K562 (cell line): ENCODE measurements around the gene RIN3. TPM values are rescaled to one million over a fixed set of nuclear protein-coding genes. Genes with fewer than 3 reads are reported as not detected.

ENCODE experiments used
- ATAC-seq: fragments of 200-7000 bp; cut with Tn5 transposase; 3 replicates; pipeline ENCODE4 v1.9.1; 2020; ENCODE audit warnings: moderate library complexity
- BruUV-seq: library from RNA; stranded (reverse); fragments of 400-500 nt; replicated peaks from 2 replicates; lab custom pipeline; 2021; lab: Mats Ljungman, UMichigan
- CTCF ChIA-PET: fragments of 300-600 bp; formaldehyde crosslinking; extraction: SDS; loops from one replicate; lab custom pipeline; 2021; ENCODE audit warnings: low intra/inter-chr PET ratio; lab: Yijun Ruan, JAX
- POLR2A ChIA-PET: fragments of 300-600, 350-650 bp; sonication (Branson Sonifier 250); formaldehyde crosslinking; extraction: SDS; loops from one replicate; lab custom pipeline; 2021; ENCODE audit warnings: antibody characterized with exemption, inconsistent platforms; lab: Yijun Ruan, JAX
- DNase-seq, 4 experiments: peaks; one replicate each; pipeline versions ENCODE4 v3.0.0 to v3.0.0-alpha.2; 2011 to 2018; ENCODE audit warnings: low spot score in 3 of 4, mixed read lengths in 3 of 4; ENCODE audit errors: extremely low read depth in 1 of 4
- FAIRE-seq: peaks from 2 replicates; lab custom pipeline; 2011; peaks lifted over from hg19 to GRCh38; lab: Jason Lieb, UNC
- H2AFZ ChIP-seq: 2 replicates; pipeline ENCODE4 v1.6.0; 2011; ENCODE audit warnings: low read depth, low read length, control low read depth, inconsistent platforms
- H3K27ac ChIP-seq: fragments of 200-600 bp; 3 replicates; pipeline ENCODE4 v1.8.0; 2011; ENCODE audit warnings: low read depth, mild to moderate bottlenecking, control low read depth, inconsistent platforms, low read length, moderate library complexity, mixed read lengths; ENCODE audit errors: extremely low read depth
- H3K27me3 ChIP-seq, 2 experiments: fragments of 300-600 bp in 1 of 2; 2 replicates in 1 of 2; 3 replicates in 1 of 2; pipeline versions ENCODE4 v1.6.0 to v1.8.0; 2011; ENCODE audit warnings: inconsistent platforms in 2 of 2, low read length in 2 of 2, mild to moderate bottlenecking in 1 of 2, mixed read lengths in 1 of 2, moderate library complexity in 1 of 2; ENCODE audit not compliant: control insufficient read depth in 2 of 2, insufficient read depth in 2 of 2
- H3K36me3 ChIP-seq: fragments of 300-600 bp; 3 replicates; pipeline ENCODE4 v1.8.0; 2011; ENCODE audit warnings: mild to moderate bottlenecking, low read length, inconsistent platforms; ENCODE audit not compliant: control insufficient read depth, insufficient read depth
- H3K4me1 ChIP-seq, 2 experiments: fragments of 200-600 bp in 1 of 2; replicated peaks in 1 of 2; 2 replicates in 1 of 2; 3 replicates in 1 of 2; pipeline versions ENCODE4 v1.5.1 to v1.8.0; 2011; ENCODE audit warnings: inconsistent platforms in 2 of 2, low read length in 2 of 2, mild to moderate bottlenecking in 1 of 2, mixed read lengths in 1 of 2, moderate library complexity in 1 of 2; ENCODE audit not compliant: control insufficient read depth in 2 of 2, insufficient read depth in 2 of 2
- H3K4me2 ChIP-seq: 2 replicates; pipeline ENCODE4 v1.6.1; 2011; ENCODE audit warnings: low read length, control low read depth, inconsistent platforms, mixed read lengths; ENCODE audit not compliant: insufficient read depth
- H3K4me3 ChIP-seq: fragments of 200-600 bp; sonication (generic), shearing (Covaris generic); 2 replicates; pipeline ENCODE4 v1.5.1; 2016; ENCODE audit warnings: control low read depth, inconsistent platforms
- H3K79me2 ChIP-seq: fragments of 200-600 bp; 3 replicates; pipeline ENCODE4 v1.8.0; 2011; ENCODE audit warnings: low read length, inconsistent platforms; ENCODE audit not compliant: control insufficient read depth, insufficient read depth
- H3K9ac ChIP-seq, 2 experiments: 2 replicates each; pipeline versions ENCODE4 v1.6.0 to v1.6.1; 2011; ENCODE audit warnings: low read depth in 2 of 2, low read length in 2 of 2, control low read depth in 1 of 2, inconsistent platforms in 1 of 2, mild to moderate bottlenecking in 1 of 2, mixed read lengths in 1 of 2; ENCODE audit not compliant: insufficient read depth in 1 of 2
- H3K9me1 ChIP-seq: one replicate; pipeline ENCODE4 v1.6.0; 2011; ENCODE audit warnings: inconsistent platforms, mild to moderate bottlenecking, low read length, moderate library complexity; ENCODE audit not compliant: control insufficient read depth, insufficient read depth
- H3K9me3 ChIP-seq: replicated peaks from 2 replicates; pipeline ENCODE4 v1.5.1; 2011; ENCODE audit warnings: low read depth, low read length, inconsistent platforms; ENCODE audit not compliant: control insufficient read depth, insufficient read depth
- H4K20me1 ChIP-seq: replicated peaks from 2 replicates; pipeline ENCODE4 v1.6.1; 2011; ENCODE audit warnings: low read length, inconsistent platforms, mixed read lengths; ENCODE audit not compliant: control insufficient read depth, insufficient read depth
- BACH1 ChIP-seq: fragments of 200-800 bp; sonication (Bioruptor generic); IDR thresholded peaks from 2 replicates; pipeline ENCODE4 v1.6.1; 2016; ENCODE audit warnings: missing genetic modification characterization, missing compliant biosample characterization
- BHLHE40 ChIP-seq: IDR thresholded peaks from 2 replicates; pipeline ENCODE4 v1.6.1; 2011; ENCODE audit warnings: low read length, improper control_type of control experiment
- CCNT2 ChIP-seq: IDR thresholded peaks from 2 replicates; pipeline ENCODE4 v1.6.1; 2011; ENCODE audit warnings: borderline replicate concordance, low read depth, mild to moderate bottlenecking, moderate library complexity, mixed read lengths, low read length; ENCODE audit not compliant: insufficient read length; ENCODE audit errors: extremely low read depth
- CEBPG ChIP-seq, 3 experiments: fragments of 200-800 bp in 1 of 3; sonication (Bioruptor generic) in 1 of 3; sonication (generic) in 1 of 3; formaldehyde crosslinking in 1 of 3; IDR thresholded peaks in 2 of 3; conservative IDR thresholded peaks in 1 of 3; 2 replicates each; pipeline versions ENCODE4 v1.6.1 to v1.8.0; 2016 to 2022; ENCODE audit warnings: missing compliant biosample characterization in 2 of 3, missing genetic modification characterization in 2 of 3, mild to moderate bottlenecking in 1 of 3, missing genetic modification reagents in 1 of 3
- EP400 ChIP-seq: fragments of 450-650 bp; IDR thresholded peaks from 2 replicates; pipeline ENCODE4 v1.6.1; 2017; ENCODE audit warnings: antibody characterized with exemption, mild to moderate bottlenecking, moderate library complexity
- FOS ChIP-seq: IDR thresholded peaks from 3 replicates; pipeline ENCODE4 v1.6.1; 2011; ENCODE audit not compliant: insufficient read length; ENCODE audit errors: extremely low read depth
- MTA3 ChIP-seq: fragments of 450-650 bp; formaldehyde crosslinking; IDR thresholded peaks from 2 replicates; pipeline ENCODE4 v1.6.1; 2017; ENCODE audit warnings: mild to moderate bottlenecking, borderline replicate concordance
- MXI1 ChIP-seq: IDR thresholded peaks from 2 replicates; pipeline ENCODE4 v1.6.1; 2011; ENCODE audit warnings: low read depth, mild to moderate bottlenecking, improper control_type of control experiment, low read length
- NRF1 ChIP-seq, 2 experiments: fragments of 450-650 bp; IDR thresholded peaks in 1 of 2; conservative IDR thresholded peaks in 1 of 2; 2 replicates each; pipeline ENCODE4 v1.6.1; 2014; ENCODE audit warnings: mild to moderate bottlenecking in 2 of 2
- POLR2G ChIP-seq: fragments of 200-400 bp; formaldehyde crosslinking; IDR thresholded peaks from 2 replicates; pipeline ENCODE4 v1.6.1; 2017; ENCODE audit warnings: low read depth, mild to moderate bottlenecking, antibody characterized with exemption, low read length, moderate library complexity
- SIN3A ChIP-seq, 2 experiments: fragments of 150-350 bp in 1 of 2; IDR thresholded peaks; 2 replicates each; pipeline ENCODE4 v1.6.1; 2011 to 2016; ENCODE audit warnings: borderline replicate concordance in 2 of 2, low read depth in 2 of 2, low read length in 2 of 2, mild to moderate bottlenecking in 2 of 2, moderate library complexity in 2 of 2; ENCODE audit not compliant: control insufficient read depth in 1 of 2
- ZC3H8 ChIP-seq: fragments of 450-650 bp; IDR thresholded peaks from 2 replicates; pipeline ENCODE4 v1.6.1; 2017
- ZNF140 ChIP-seq: fragments of 250-450 bp; sonication (Bioruptor Pico); IDR thresholded peaks from 2 replicates; pipeline ENCODE4 v1.8.0; 2021; ENCODE audit warnings: moderate library complexity, mild to moderate bottlenecking, inconsistent platforms
- ZNF707 ChIP-seq: fragments of 250-450 bp; sonication (Bioruptor Pico); conservative IDR thresholded peaks from 2 replicates; pipeline ENCODE4 v1.8.0; 2022; ENCODE audit warnings: inconsistent platforms, mild to moderate bottlenecking, moderate library complexity
- ZNF778 ChIP-seq: fragments of 450-650 bp; formaldehyde crosslinking; IDR thresholded peaks from 2 replicates; pipeline ENCODE4 v1.4.0; 2020; ENCODE audit warnings: mild to moderate bottlenecking, moderate library complexity
- WGBS: fragments of 100-300 bp; shearing (Covaris generic); methylation state at CpG from one replicate; pipeline ENCODE4 v1.1.6; 2016; ENCODE audit warnings: low coverage, mixed read lengths; ENCODE audit not compliant: insufficient coverage; ENCODE audit errors: missing lambda C conversion rate; 5-methylcytosine and 5-hydroxymethylcytosine counted together
- in situ Hi-C: fragments of 300-500 bp; cut with MboI; formaldehyde crosslinking; loops from 4 replicates; pipeline ENCODE4 v1.15.0; 2018; ENCODE audit warnings: inconsistent platforms, mixed read lengths
- intact Hi-C: fragments of 100-400 bp; cut with micrococcal nuclease; formaldehyde crosslinking; loops from 2 replicates; pipeline ENCODE4 v1.14.2; 2022
- polyA plus RNA-seq, 8 experiments: library from polyadenylated mRNA; depleted of rRNA in 4 of 8; stranded (reverse) in 5 of 8; unstranded in 3 of 8; fragments of >200 nt; fragmentation: Nextera tagmentation in 2 of 8; fragmentation: Illumina TruSeq in 1 of 8; extraction: Ambion mirVana in 2 of 8; extraction: Trizol in 1 of 8; gene quantifications; 2 replicates each; pipeline versions ENCODE4 v1.2.1 to v1.2.3, GENCODE V29; 2011 to 2014; ENCODE audit warnings: inconsistent platforms in 1 of 8, missing spikeins in 1 of 8
- total RNA-seq, 7 experiments: library from RNA; depleted of rRNA in 6 of 7; stranded (reverse); fragments of >200 nt in 6 of 7; fragmentation: Illumina TruSeq in 2 of 7; extraction: Trizol in 2 of 7; gene quantifications; 2 replicates each; pipeline versions ENCODE4 v1.2.1 to v1.2.3, GENCODE V29; 2011 to 2021; ENCODE audit warnings: low replicate concordance in 1 of 7
- TF ChIP-seq, protein P1 (sequence below): fragments of 450-650 bp; conservative IDR thresholded peaks from 2 replicates; pipeline ENCODE4 v1.6.1; 2016; ENCODE audit warnings: missing genetic modification characterization, low read depth, mild to moderate bottlenecking, missing compliant biosample characterization, moderate library complexity
- TF ChIP-seq, protein P2 (sequence below): sonication (generic); formaldehyde crosslinking; IDR thresholded peaks from 2 replicates; pipeline ENCODE4 v1.8.0; 2022; ENCODE audit warnings: mild to moderate bottlenecking, missing genetic modification reagents
- TF ChIP-seq, protein P3 (sequence below), 2 experiments: fragments of 450-650 bp; IDR thresholded peaks; 2 replicates each; pipeline ENCODE4 v1.6.1; 2016
- TF ChIP-seq, protein P4 (sequence below): fragments of 450-650 bp; formaldehyde crosslinking; IDR thresholded peaks from 2 replicates; pipeline ENCODE4 v1.4.0; 2020; ENCODE audit warnings: mild to moderate bottlenecking, moderate library complexity

The RIN3 gene
- total and polyA plus RNA-seq, 9 of the 15 experiments (the other 6 are each of a cell fraction or from before 2014, with no cell fraction given), result 0.01 to 0.49 (median 0.08) TPM; not detected in 5

DNA sequence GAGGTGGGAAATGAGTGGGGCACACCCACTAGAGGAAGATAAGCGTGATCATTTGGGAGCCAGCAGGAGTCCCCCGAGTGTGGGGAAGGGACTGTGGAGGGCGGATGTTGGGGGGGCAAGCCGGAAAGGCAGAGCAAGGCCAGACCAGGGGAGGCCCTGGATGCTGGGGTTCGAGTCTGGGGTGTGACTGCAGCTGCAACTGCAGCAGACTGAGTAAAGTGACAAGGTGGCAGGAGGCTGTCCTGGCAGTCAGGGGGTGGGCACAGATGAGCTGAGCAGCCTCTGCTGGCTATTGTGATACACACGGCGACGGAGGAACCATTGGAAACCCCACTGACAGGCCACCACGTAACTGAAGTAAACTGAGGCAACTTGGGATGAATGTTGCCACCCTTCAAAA is 124.7 kb downstream of the RIN3 start:
- no peak for FAIRE-seq
- intact Hi-C loops, result no loop called here

More for the DNA sequence above, 124.7 kb downstream of the RIN3 start:
- Histone ChIP-seq H3K9me1 (no peaks in the 10 kb centered on the region), H3K9me3 (no peaks in the 10 kb centered on the region), H3K9ac (no peak overlapping the region), H3K4me3 (no peak overlapping the region), H4K20me1 (no peaks in the 10 kb centered on the region), H3K27ac (no peak overlapping the region)
- POLR2A ChIA-PET, result no interaction called here
- BruUV-seq, result no TSS peak
- DNase-seq, result no peak
- TF ChIP-seq, protein P1, sequence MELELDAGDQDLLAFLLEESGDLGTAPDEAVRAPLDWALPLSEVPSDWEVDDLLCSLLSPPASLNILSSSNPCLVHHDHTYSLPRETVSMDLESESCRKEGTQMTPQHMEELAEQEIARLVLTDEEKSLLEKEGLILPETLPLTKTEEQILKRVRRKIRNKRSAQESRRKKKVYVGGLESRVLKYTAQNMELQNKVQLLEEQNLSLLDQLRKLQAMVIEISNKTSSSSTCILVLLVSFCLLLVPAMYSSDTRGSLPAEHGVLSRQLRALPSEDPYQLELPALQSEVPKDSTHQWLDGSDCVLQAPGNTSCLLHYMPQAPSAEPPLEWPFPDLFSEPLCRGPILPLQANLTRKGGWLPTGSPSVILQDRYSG (tag), result no peak
- TF ChIP-seq ZNF707 (CRISPR knock-in tag), result no peak
- TF ChIP-seq, protein P2, sequence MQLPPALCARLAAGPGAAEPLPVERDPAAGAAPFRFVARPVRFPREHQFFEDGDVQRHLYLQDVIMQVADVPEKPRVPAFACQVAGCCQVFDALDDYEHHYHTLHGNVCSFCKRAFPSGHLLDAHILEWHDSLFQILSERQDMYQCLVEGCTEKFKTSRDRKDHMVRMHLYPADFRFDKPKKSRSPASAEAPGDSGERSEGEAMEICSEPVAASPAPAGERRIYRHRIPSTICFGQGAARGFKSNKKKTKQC (CRISPR knock-in tag), result no peak
- no peak for TF ChIP-seq EP400
- no peak for TF ChIP-seq FOS
- TF ChIP-seq SIN3A (IDR thresholded peaks at IDR 0.05; ENCODE audit: borderline replicate concordance in 2 of 2, control insufficient read depth in 1 of 2, low read depth in 2 of 2, low read length in 2 of 2), result no peak
- no peak for TF ChIP-seq ZNF778 (CRISPR knock-in tag)
- TF ChIP-seq BHLHE40, result no peak
- TF ChIP-seq CEBPG (CRISPR knock-in tag; IDR thresholded peaks at IDR 0.05), result no peak
- TF ChIP-seq CEBPG (tag; conservative IDR thresholded peaks at IDR 0.05 in 1 of 2, IDR thresholded peaks at IDR 0.05 in 1 of 2), result no peak
- TF ChIP-seq MXI1, result no peak
- no peak for TF ChIP-seq ZNF140 (CRISPR knock-in tag)
- no peak for TF ChIP-seq NRF1 (conservative IDR thresholded peaks at IDR 0.05 in 1 of 2, IDR thresholded peaks at IDR 0.05 in 1 of 2)
- TF ChIP-seq, protein P3, sequence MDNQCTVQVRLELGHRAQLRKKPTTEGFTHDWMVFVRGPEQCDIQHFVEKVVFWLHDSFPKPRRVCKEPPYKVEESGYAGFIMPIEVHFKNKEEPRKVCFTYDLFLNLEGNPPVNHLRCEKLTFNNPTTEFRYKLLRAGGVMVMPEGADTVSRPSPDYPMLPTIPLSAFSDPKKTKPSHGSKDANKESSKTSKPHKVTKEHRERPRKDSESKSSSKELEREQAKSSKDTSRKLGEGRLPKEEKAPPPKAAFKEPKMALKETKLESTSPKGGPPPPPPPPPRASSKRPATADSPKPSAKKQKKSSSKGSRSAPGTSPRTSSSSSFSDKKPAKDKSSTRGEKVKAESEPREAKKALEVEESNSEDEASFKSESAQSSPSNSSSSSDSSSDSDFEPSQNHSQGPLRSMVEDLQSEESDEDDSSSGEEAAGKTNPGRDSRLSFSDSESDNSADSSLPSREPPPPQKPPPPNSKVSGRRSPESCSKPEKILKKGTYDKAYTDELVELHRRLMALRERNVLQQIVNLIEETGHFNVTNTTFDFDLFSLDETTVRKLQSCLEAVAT (IDR thresholded peaks at IDR 0.05), result no peak
- TF ChIP-seq MTA3, result no peak
- TF ChIP-seq POLR2G, result no peak
- TF ChIP-seq BACH1 (tag), result no peak
- TF ChIP-seq CCNT2, result no peak
- TF ChIP-seq, protein P4, sequence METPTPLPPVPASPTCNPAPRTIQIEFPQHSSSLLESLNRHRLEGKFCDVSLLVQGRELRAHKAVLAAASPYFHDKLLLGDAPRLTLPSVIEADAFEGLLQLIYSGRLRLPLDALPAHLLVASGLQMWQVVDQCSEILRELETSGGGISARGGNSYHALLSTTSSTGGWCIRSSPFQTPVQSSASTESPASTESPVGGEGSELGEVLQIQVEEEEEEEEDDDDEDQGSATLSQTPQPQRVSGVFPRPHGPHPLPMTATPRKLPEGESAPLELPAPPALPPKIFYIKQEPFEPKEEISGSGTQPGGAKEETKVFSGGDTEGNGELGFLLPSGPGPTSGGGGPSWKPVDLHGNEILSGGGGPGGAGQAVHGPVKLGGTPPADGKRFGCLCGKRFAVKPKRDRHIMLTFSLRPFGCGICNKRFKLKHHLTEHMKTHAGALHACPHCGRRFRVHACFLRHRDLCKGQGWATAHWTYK, result no peak
- no peak for TF ChIP-seq ZC3H8
- TF ChIP-seq, all 486 proteins: peak for 0
- Histone ChIP-seq H3K79me2 (no peaks in the 10 kb centered on the region), H3K27me3 (peaks cover 0 to 7% of the 10 kb centered on the region in 2 experiments; a peak in 2 of 5 replicates), H3K4me2 (no peak overlapping the region), H3K36me3 (no peaks in the 10 kb centered on the region), H3K4me1 (no peaks in the 10 kb centered on the region), H2AFZ (no peak overlapping the region)
- in situ Hi-C loops, result no loop called here
- no peak for ATAC-seq
- CTCF ChIA-PET, result no interaction called here
- WGBS, result 0% methylated on average over 4 of the region's 9 CpGs
